ENCODE results near the gene NANOS2.

DNA sequence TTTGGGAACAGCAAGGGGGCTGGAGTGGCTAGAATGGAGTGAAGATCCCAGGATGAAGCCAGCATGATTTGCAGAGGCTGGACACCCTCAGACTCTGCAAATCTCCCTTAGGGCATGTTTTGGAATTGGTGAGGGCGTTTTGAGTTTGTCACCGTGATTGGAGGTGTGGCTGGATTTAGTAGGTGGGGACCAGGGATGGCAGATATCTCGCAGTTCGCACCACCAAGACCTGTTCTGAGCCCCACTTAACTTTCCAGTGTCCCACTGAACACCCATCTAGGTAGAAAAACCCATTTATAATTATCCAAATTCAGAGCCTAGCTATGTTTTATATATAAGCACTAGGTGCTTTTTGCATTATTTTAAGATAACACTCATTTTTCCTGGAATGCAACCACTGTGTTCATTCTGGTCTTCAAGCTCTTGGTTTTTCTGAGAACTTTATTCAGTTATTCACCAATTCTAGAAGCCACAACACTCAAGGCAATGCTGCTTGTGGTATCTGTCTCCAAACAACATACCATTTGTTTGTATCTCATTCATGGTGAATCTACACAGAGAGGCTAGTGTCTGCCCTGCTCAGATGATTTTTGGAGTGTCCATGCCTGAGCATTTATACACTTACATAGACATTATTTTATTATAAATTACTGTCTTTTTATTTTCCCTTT, 3.0 kb upstream of the NANOS2 start:
- no peak for TF ChIP-seq EZH2 (optimal IDR thresholded peaks at IDR 0.05; ENCODE audit: low read depth, low read length)
- TF ChIP-seq, protein P1, sequence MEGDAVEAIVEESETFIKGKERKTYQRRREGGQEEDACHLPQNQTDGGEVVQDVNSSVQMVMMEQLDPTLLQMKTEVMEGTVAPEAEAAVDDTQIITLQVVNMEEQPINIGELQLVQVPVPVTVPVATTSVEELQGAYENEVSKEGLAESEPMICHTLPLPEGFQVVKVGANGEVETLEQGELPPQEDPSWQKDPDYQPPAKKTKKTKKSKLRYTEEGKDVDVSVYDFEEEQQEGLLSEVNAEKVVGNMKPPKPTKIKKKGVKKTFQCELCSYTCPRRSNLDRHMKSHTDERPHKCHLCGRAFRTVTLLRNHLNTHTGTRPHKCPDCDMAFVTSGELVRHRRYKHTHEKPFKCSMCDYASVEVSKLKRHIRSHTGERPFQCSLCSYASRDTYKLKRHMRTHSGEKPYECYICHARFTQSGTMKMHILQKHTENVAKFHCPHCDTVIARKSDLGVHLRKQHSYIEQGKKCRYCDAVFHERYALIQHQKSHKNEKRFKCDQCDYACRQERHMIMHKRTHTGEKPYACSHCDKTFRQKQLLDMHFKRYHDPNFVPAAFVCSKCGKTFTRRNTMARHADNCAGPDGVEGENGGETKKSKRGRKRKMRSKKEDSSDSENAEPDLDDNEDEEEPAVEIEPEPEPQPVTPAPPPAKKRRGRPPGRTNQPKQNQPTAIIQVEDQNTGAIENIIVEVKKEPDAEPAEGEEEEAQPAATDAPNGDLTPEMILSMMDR (IDR thresholded peaks at IDR 0.05; ENCODE audit: low read length) = no peak
